SH-SY5Y (cell line): Measurements from ENCODE around the gene FAM98B.

Source experiments
- GATA2 ChIP-seq: IDR thresholded peaks from 2 replicates; pipeline ENCODE4 v1.6.1; 2011; ENCODE audit warnings: mild to moderate bottlenecking, low read depth, low read length
- GATA3 ChIP-seq: IDR thresholded peaks from 2 replicates; pipeline ENCODE4 v1.6.1; 2011; ENCODE audit warnings: low read depth, mild to moderate bottlenecking, low read length, moderate library complexity

DNA sequence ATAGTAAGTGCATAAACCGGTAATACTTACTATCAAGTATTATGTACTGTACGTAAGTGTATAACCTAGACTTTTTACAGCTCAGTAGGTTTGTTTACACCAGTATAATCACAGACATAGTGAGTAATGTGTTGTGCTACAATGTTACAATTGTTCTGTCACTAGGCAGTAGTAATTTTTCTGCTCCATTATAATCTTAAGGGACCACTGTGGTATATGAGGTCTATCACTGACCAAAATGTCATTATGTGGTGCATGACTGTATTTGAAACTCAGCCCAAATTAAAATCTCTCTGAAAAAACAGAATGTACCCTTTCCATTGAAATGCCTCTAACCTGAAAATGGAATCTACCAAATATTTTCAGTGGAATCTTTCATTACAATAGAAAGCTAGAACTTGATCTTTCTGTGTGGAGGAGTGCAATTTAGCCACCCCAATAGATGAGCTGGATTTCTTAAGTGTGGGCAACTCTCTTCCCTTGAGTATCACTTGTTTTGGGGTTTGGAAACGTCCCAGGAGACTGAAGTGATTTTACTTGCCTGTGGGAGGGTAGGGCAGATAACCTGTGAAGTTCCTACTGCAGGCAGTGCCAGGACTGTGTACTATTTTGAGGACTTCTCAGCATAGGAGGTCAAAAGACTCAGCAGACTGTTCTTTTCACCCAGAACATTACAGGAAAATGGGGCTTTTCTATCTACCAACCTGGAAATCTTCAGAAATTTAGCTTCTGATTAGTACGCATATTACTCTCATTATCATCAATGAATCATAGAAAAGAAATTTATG lies 50.9 kb downstream of the FAM98B start:
- no peak for TF ChIP-seq GATA2
- TF ChIP-seq GATA3: no peak
